H9 (cell line): ENCODE measurements around the gene TEX54. TPM values are rescaled to one million over a fixed set of nuclear protein-coding genes. Genes with fewer than 3 reads are reported as not detected.

Source experiments
- DNase-seq: peaks from one replicate; pipeline ENCODE4 v3.0.0-alpha.2; 2017
- H2AFZ ChIP-seq: one replicate; pipeline ENCODE4 v1.6.1; 2013; ENCODE audit warnings: mild to moderate bottlenecking, low read length, control low read depth, moderate library complexity
- H2AK5ac ChIP-seq: 2 replicates; pipeline ENCODE4 v1.6.1; 2013; ENCODE audit warnings: low read length, control low read depth, mixed read lengths; ENCODE audit not compliant: insufficient read length
- H2BK120ac ChIP-seq: one replicate; pipeline ENCODE4 v1.6.1; 2013; ENCODE audit warnings: low read depth, mild to moderate bottlenecking, low read length, control low read depth, inconsistent platforms; ENCODE audit not compliant: poor library complexity, severe bottlenecking
- H2BK12ac ChIP-seq: 2 replicates; pipeline ENCODE4 v1.6.1; 2013; ENCODE audit warnings: low read length, control low read depth, mixed read lengths, low read depth; ENCODE audit not compliant: insufficient read length
- H2BK15ac ChIP-seq: 2 replicates; pipeline ENCODE4 v1.6.1; 2013; ENCODE audit warnings: low read depth, low read length, control low read depth
- H2BK20ac ChIP-seq: one replicate; pipeline ENCODE4 v1.6.1; 2013; ENCODE audit warnings: low read depth, mild to moderate bottlenecking, low read length, control low read depth, inconsistent platforms; ENCODE audit not compliant: poor library complexity, severe bottlenecking
- H2BK5ac ChIP-seq: 2 replicates; pipeline ENCODE4 v1.6.1; 2013; ENCODE audit warnings: low read length, control low read depth, mixed read lengths; ENCODE audit not compliant: insufficient read length
- H3K14ac ChIP-seq: 2 replicates; pipeline ENCODE4 v1.6.1; 2013; ENCODE audit warnings: low read length, control low read depth; ENCODE audit not compliant: insufficient read depth
- H3K18ac ChIP-seq: 2 replicates; pipeline ENCODE4 v1.6.1; 2013; ENCODE audit warnings: low read depth, mild to moderate bottlenecking, mixed read lengths, low read length, control low read depth; ENCODE audit not compliant: insufficient read length
- H3K23ac ChIP-seq: 2 replicates; pipeline ENCODE4 v1.6.1; 2013; ENCODE audit warnings: low read length, control low read depth, mixed read lengths, low read depth; ENCODE audit not compliant: insufficient read length
- H3K23me2 ChIP-seq: 2 replicates; pipeline ENCODE4 v1.6.1; 2013; ENCODE audit warnings: low read depth, mild to moderate bottlenecking, mixed read lengths, low read length, control low read depth; ENCODE audit not compliant: insufficient read length, poor library complexity, severe bottlenecking
- H3K27ac ChIP-seq: 2 replicates; pipeline ENCODE4 v1.5.1; 2013; ENCODE audit warnings: low read length, control low read depth, mixed read lengths, low read depth; ENCODE audit not compliant: insufficient read length
- H3K27me3 ChIP-seq: 2 replicates; pipeline ENCODE4 v1.6.1; 2013; ENCODE audit warnings: low read length, control low read depth, inconsistent platforms; ENCODE audit not compliant: insufficient read depth
- H3K4ac ChIP-seq: 2 replicates; pipeline ENCODE4 v1.6.1; 2013; ENCODE audit warnings: low read depth, mild to moderate bottlenecking, control low read depth, inconsistent platforms, low read length, moderate library complexity
- H3K4me1 ChIP-seq: 2 replicates; pipeline ENCODE4 v1.6.1; 2013; ENCODE audit warnings: low read length, control low read depth, inconsistent platforms; ENCODE audit not compliant: insufficient read depth
- H3K4me2 ChIP-seq: 2 replicates; pipeline ENCODE4 v1.6.1; 2013; ENCODE audit warnings: low read length, control low read depth, mixed read lengths; ENCODE audit not compliant: insufficient read length, insufficient read depth
- H3K56ac ChIP-seq: 2 replicates; pipeline ENCODE4 v1.6.1; 2013; ENCODE audit warnings: low read depth, mild to moderate bottlenecking, mixed read lengths, low read length, control low read depth; ENCODE audit not compliant: insufficient read length
- H3K79me1 ChIP-seq: 2 replicates; pipeline ENCODE4 v1.6.1; 2013; ENCODE audit warnings: low read depth, mild to moderate bottlenecking, moderate library complexity, low read length, control low read depth, inconsistent platforms; ENCODE audit not compliant: insufficient read depth, poor library complexity, severe bottlenecking
- H3K79me2 ChIP-seq: 2 replicates; pipeline ENCODE4 v1.6.1; 2013; ENCODE audit warnings: low read length, control low read depth, inconsistent platforms; ENCODE audit not compliant: insufficient read depth
- H3K9ac ChIP-seq: 2 replicates; pipeline ENCODE4 v1.6.1; 2013; ENCODE audit warnings: low read length, control low read depth, mixed read lengths; ENCODE audit not compliant: insufficient read length; ENCODE audit errors: extremely low read depth
- H3K9me3 ChIP-seq: one replicate; pipeline ENCODE4 v1.6.1; 2013; ENCODE audit warnings: low read depth, low read length, inconsistent platforms; ENCODE audit not compliant: control insufficient read depth
- H3T11ph ChIP-seq: one replicate; pipeline ENCODE4 v1.6.1; 2013; ENCODE audit warnings: mild to moderate bottlenecking, low read length, control low read depth, inconsistent platforms
- H4K20me1 ChIP-seq: one replicate; pipeline ENCODE4 v1.6.1; 2013; ENCODE audit not compliant: control insufficient read depth, insufficient read length, insufficient read depth
- H4K5ac ChIP-seq: 2 replicates; pipeline ENCODE4 v1.6.1; 2013; ENCODE audit warnings: low read depth, mild to moderate bottlenecking, mixed read lengths, low read length, control low read depth; ENCODE audit not compliant: insufficient read length
- H4K8ac ChIP-seq: replicated peaks from 2 replicates; pipeline ENCODE4 v1.6.1; 2013; ENCODE audit warnings: low read length, control low read depth, mixed read lengths, low read depth; ENCODE audit not compliant: insufficient read length
- H4K91ac ChIP-seq: 2 replicates; pipeline ENCODE4 v1.6.1; 2013; ENCODE audit warnings: low read depth, mild to moderate bottlenecking, moderate library complexity, mixed read lengths, low read length, control low read depth; ENCODE audit not compliant: insufficient read length
- H3K27ac Mint-ChIP-seq, 3 experiments: 2 replicates in 2 of 3; 3 replicates in 1 of 3; pipeline ENCODE4 v1.8.0; 2020 to 2021; ENCODE audit warnings: mixed read lengths in 3 of 3, mild to moderate bottlenecking in 1 of 3, moderate library complexity in 1 of 3
- H3K27me3 Mint-ChIP-seq: 2 replicates; pipeline ENCODE4 v1.8.0; 2021; ENCODE audit warnings: low read depth, mild to moderate bottlenecking, moderate library complexity, mixed read lengths
- H3K36me3 Mint-ChIP-seq, 3 experiments: 2 replicates in 2 of 3; 3 replicates in 1 of 3; pipeline ENCODE4 v1.8.0; 2020 to 2021; ENCODE audit warnings: low read depth in 3 of 3, mixed read lengths in 3 of 3; ENCODE audit not compliant: insufficient read depth in 1 of 3
- H3K4me1 Mint-ChIP-seq, 2 experiments: 2 replicates each; pipeline ENCODE4 v1.8.0; 2020; ENCODE audit warnings: mixed read lengths in 2 of 2
- H3K4me3 Mint-ChIP-seq, 2 experiments: 2 replicates in 1 of 2; 3 replicates in 1 of 2; pipeline ENCODE4 v1.8.0; 2020 to 2021; ENCODE audit warnings: mild to moderate bottlenecking in 2 of 2, mixed read lengths in 2 of 2, moderate library complexity in 1 of 2
- H3K9me3 Mint-ChIP-seq, 2 experiments: 2 replicates in 1 of 2; 3 replicates in 1 of 2; pipeline ENCODE4 v1.8.0; 2020; ENCODE audit warnings: mild to moderate bottlenecking in 2 of 2, mixed read lengths in 2 of 2, moderate library complexity in 1 of 2
- CTCF ChIP-seq: fragments of 200-600 bp; sonication (generic); conservative IDR thresholded peaks from 3 replicates; pipeline ENCODE4 v1.8.0; 2021; ENCODE audit warnings: antibody characterized with exemption, mild to moderate bottlenecking
- WGBS: extraction: QIAGEN DNeasy Blood & Tissue Kit; methylation state at CpG from one replicate; pipeline ENCODE4 v1.1.7; 2013; ENCODE audit warnings: missing lambda C conversion rate, low lambda C conversion rate, mixed read lengths; ENCODE audit not compliant: insufficient read length; ENCODE audit errors: extremely low coverage; 5-methylcytosine and 5-hydroxymethylcytosine counted together
- total RNA-seq: library from RNA; stranded (reverse); gene quantifications from 2 replicates; pipeline ENCODE4 v1.2.1, GENCODE V29; 2021

The TEX54 gene
- total RNA-seq, 1 experiment from 2014 or later: 1.2 TPM

- H3K9me3 ChIP-seq: no peaks in the 10 kb centered on the region
- peaks cover 2 to 3% of the 10 kb centered on the region in 2 experiments; a peak in 3 of 5 replicates for H3K9me3 Mint-ChIP-seq
- H3K23me2 ChIP-seq: peaks cover 11% of the 10 kb centered on the region
- peaks cover 34 to 80% (median 54%) of the 10 kb centered on the region in 3 experiments for H3K36me3 Mint-ChIP-seq
- H3K23ac ChIP-seq: no peak overlapping the region
- no CpG with 5 or more reads among the region's 6 CpGs for WGBS
- H3K79me2 ChIP-seq: peaks cover 6% of the 10 kb centered on the region; the same call in 1 of the 2 replicates
- no peak overlapping the region for H3K4me3 Mint-ChIP-seq
- H2BK20ac ChIP-seq: no peak overlapping the region
- H3K27ac ChIP-seq: no peak overlapping the region
- no peak overlapping the region for H3K14ac ChIP-seq
- no peak overlapping the region for H3K4me2 ChIP-seq
- no peak overlapping the region for H3T11ph ChIP-seq
- H2AK5ac ChIP-seq: no peak overlapping the region
- H4K20me1 ChIP-seq: no peaks in the 10 kb centered on the region
- H3K4me1 ChIP-seq: no peaks in the 10 kb centered on the region; the same call in 1 of the 2 replicates
- H2BK120ac ChIP-seq: no peak overlapping the region
- H4K8ac ChIP-seq: no peak overlapping the region
- no peak overlapping the region for H4K91ac ChIP-seq
- no peak overlapping the region for H3K9ac ChIP-seq
- peaks cover 8% of the 10 kb centered on the region for H3K79me1 ChIP-seq
- H3K4me1 Mint-ChIP-seq: peaks cover 14 to 21% of the 10 kb centered on the region in 2 experiments
- H2BK15ac ChIP-seq: no peak overlapping the region
- H3K27me3 Mint-ChIP-seq: peaks cover 5% of the 10 kb centered on the region
- TF ChIP-seq CTCF: no peak
- no peaks in the 10 kb centered on the region for H3K27me3 ChIP-seq
- H4K5ac ChIP-seq: no peak overlapping the region
- H3K4ac ChIP-seq: no peak overlapping the region
- no peak overlapping the region for H3K56ac ChIP-seq
- H3K27ac Mint-ChIP-seq: peak overlapping the region in 1 of 3 experiments; percentile 56; a peak in 2 of 7 replicates
- no peak overlapping the region for H2BK12ac ChIP-seq
- no peak overlapping the region for H2AFZ ChIP-seq
- H3K18ac ChIP-seq: no peak overlapping the region
- H2BK5ac ChIP-seq: no peak overlapping the region
- no peak for DNase-seq
Measured at GRCh38 chr11:62876712-62877111, 44.1 kb upstream of the TEX54 start.
